HepG2 (cell line): ENCODE measurements around the gene CD3D. TPM values are rescaled to one million over a fixed set of nuclear protein-coding genes. Genes with fewer than 3 reads are reported as not detected.

Experiments
- ATAC-seq: fragments of 200-7000 bp; cut with Tn5 transposase; 3 replicates; pipeline ENCODE4 v1.9.1; 2020; ENCODE audit warnings: mild to moderate bottlenecking, moderate library complexity
- BruUV-seq: library from RNA; stranded (reverse); fragments of 400-500 nt; replicated peaks from 2 replicates; lab custom pipeline; 2021; lab: Mats Ljungman, UMichigan
- CTCF ChIA-PET: fragments of 300-600 bp; formaldehyde crosslinking; extraction: SDS; loops from one replicate; lab custom pipeline; 2021; ENCODE audit warnings: low total read pairs, inconsistent platforms, low intra/inter-chr PET ratio; lab: Yijun Ruan, JAX
- POLR2A ChIA-PET: fragments of 350-600 bp; sonication (Branson Sonifier 250); formaldehyde crosslinking; loops from one replicate; lab custom pipeline; 2020; ENCODE audit warnings: antibody characterized with exemption, inconsistent platforms; lab: Yijun Ruan, JAX
- DNase-seq: peaks from one replicate; pipeline ENCODE4 v3.0.0-alpha.2; 2015; ENCODE audit warnings: low spot score
- FAIRE-seq: peaks from 3 replicates; lab custom pipeline; 2011; peaks lifted over from hg19 to GRCh38; lab: Jason Lieb, UNC
- H2AFZ ChIP-seq: one replicate; pipeline ENCODE4 v1.6.1; 2011; ENCODE audit warnings: low read length, inconsistent platforms
- H3K27ac ChIP-seq: fragments of 300-600 bp; 3 replicates; pipeline ENCODE4 v1.8.0; 2011; ENCODE audit warnings: mixed run types, mild to moderate bottlenecking, mixed read lengths, low read length, inconsistent platforms; ENCODE audit not compliant: insufficient read depth; ENCODE audit errors: extremely low read length
- H3K27me3 ChIP-seq, 2 experiments: fragments of 200-600 bp in 1 of 2; 2 replicates in 1 of 2; 3 replicates in 1 of 2; pipeline versions ENCODE4 v1.6.0 to v1.8.0; 2011; ENCODE audit warnings: low read length in 2 of 2, mild to moderate bottlenecking in 2 of 2, moderate library complexity in 2 of 2, inconsistent platforms in 1 of 2; ENCODE audit not compliant: insufficient read depth in 2 of 2, control insufficient read depth in 1 of 2
- H3K36me3 ChIP-seq, 2 experiments: fragments of 200-600 bp in 1 of 2; replicated peaks in 1 of 2; 2 replicates in 1 of 2; 3 replicates in 1 of 2; pipeline versions ENCODE4 v1.5.1 to v1.8.0; 2011; ENCODE audit warnings: low read length in 2 of 2, inconsistent platforms in 1 of 2; ENCODE audit not compliant: insufficient read depth in 2 of 2, control insufficient read depth in 1 of 2
- H3K4me1 ChIP-seq: 2 replicates; pipeline ENCODE4 v1.5.1; 2012; ENCODE audit warnings: low read length, inconsistent platforms; ENCODE audit not compliant: insufficient read depth
- H3K4me2 ChIP-seq: 2 replicates; pipeline ENCODE4 v1.6.0; 2011; ENCODE audit warnings: low read depth, low read length, inconsistent platforms
- H3K4me3 ChIP-seq, 3 experiments: fragments of 200-600 bp in 1 of 3; sonication (generic), shearing (Covaris generic) in 1 of 3; replicated peaks in 1 of 3; 2 replicates each; pipeline ENCODE4 v1.5.1; 2011 to 2016; ENCODE audit warnings: low read length in 3 of 3, inconsistent platforms in 2 of 3, low read depth in 2 of 3, mild to moderate bottlenecking in 2 of 3, control low read depth in 1 of 3, mixed read lengths in 1 of 3; ENCODE audit not compliant: insufficient read depth in 1 of 3
- H3K79me2 ChIP-seq: one replicate; pipeline ENCODE4 v1.6.1; 2011; ENCODE audit warnings: low read length, inconsistent platforms; ENCODE audit not compliant: insufficient read depth
- H3K9ac ChIP-seq: 2 replicates; pipeline ENCODE4 v1.6.0; 2011; ENCODE audit warnings: mild to moderate bottlenecking, low read depth, low read length, inconsistent platforms; ENCODE audit not compliant: insufficient read depth
- H3K9me3 ChIP-seq: 2 replicates; pipeline ENCODE4 v1.5.1; 2012; ENCODE audit warnings: mild to moderate bottlenecking, low read length
- H4K20me1 ChIP-seq: 2 replicates; pipeline ENCODE4 v1.6.0; 2011; ENCODE audit warnings: inconsistent platforms, mild to moderate bottlenecking, low read length, moderate library complexity; ENCODE audit not compliant: insufficient read depth
- ATF7 ChIP-seq, 2 experiments: fragments of 450-650 bp in 1 of 2; sonication (generic) in 1 of 2; formaldehyde crosslinking in 1 of 2; IDR thresholded peaks; 2 replicates each; pipeline versions ENCODE4 v1.4.0 to v1.6.1; 2016 to 2020; ENCODE audit warnings: antibody characterized with exemption in 1 of 2, mild to moderate bottlenecking in 1 of 2, missing genetic modification reagents in 1 of 2
- FOXA1 ChIP-seq, 2 experiments: fragments of 450-650 bp in 1 of 2; sonication (generic) in 1 of 2; formaldehyde crosslinking in 1 of 2; IDR thresholded peaks; 2 replicates each; pipeline versions ENCODE4 v1.4.0 to v1.6.1; 2016 to 2020; ENCODE audit warnings: missing genetic modification reagents in 1 of 2
- HDAC1 ChIP-seq: sonication (generic); formaldehyde crosslinking; IDR thresholded peaks from 2 replicates; pipeline ENCODE4 v1.5.1; 2020; ENCODE audit warnings: mild to moderate bottlenecking, missing genetic modification reagents
- MAX ChIP-seq: IDR thresholded peaks from 2 replicates; pipeline ENCODE4 v1.6.1; 2012; ENCODE audit warnings: inconsistent platforms
- TAF15 ChIP-seq: fragments of 200-400 bp; formaldehyde crosslinking; IDR thresholded peaks from one replicate; pipeline ENCODE4 v1.6.1; 2018; ENCODE audit warnings: mild to moderate bottlenecking, low read depth, low read length; ENCODE audit not compliant: poor library complexity, severe bottlenecking
- XRCC5 ChIP-seq: fragments of 200-400 bp; formaldehyde crosslinking; optimal IDR thresholded peaks from 2 replicates; pipeline ENCODE3; 2017; ENCODE audit warnings: mild to moderate bottlenecking, low read length
- WGBS: methylation state at CpG from one replicate; pipeline ENCODE4 v1.1.6; 2017; ENCODE audit warnings: low lambda C conversion rate; 5-methylcytosine and 5-hydroxymethylcytosine counted together
- in situ Hi-C: cut with HindIII; loops from 2 replicates; pipeline ENCODE4 v1.10.0; 2017; ENCODE audit warnings: low pct_unique_long_range_greater_than_20kb; ENCODE audit not compliant: extremely low pct_ligation_motif_present
- intact Hi-C: fragments of 100-400 bp; cut with micrococcal nuclease; formaldehyde crosslinking; loops from one replicate; pipeline ENCODE4 v1.10.0; 2022; ENCODE audit not compliant: unreplicated experiment
- polyA plus RNA-seq, 8 experiments: library from polyadenylated mRNA; depleted of rRNA in 3 of 8; stranded (reverse) in 7 of 8; unstranded in 1 of 8; fragments of >200 nt; fragmentation: Illumina TruSeq in 4 of 8; extraction: Trizol in 4 of 8; gene quantifications; 2 replicates each; pipeline versions ENCODE4 v1.2.1 to v1.2.3, GENCODE V29; 2011 to 2016; ENCODE audit warnings: low read depth in 4 of 8, missing spikeins in 1 of 8, mixed read lengths in 1 of 8; ENCODE audit not compliant: insufficient read depth in 1 of 8
- total RNA-seq, 5 experiments: library from RNA; depleted of rRNA; stranded (reverse); fragments of >200 nt; fragmentation: Illumina TruSeq; extraction: Trizol; gene quantifications; 2 replicates each; pipeline ENCODE4 v1.2.3, GENCODE V29; 2016; ENCODE audit warnings: low read depth in 1 of 5
- TF ChIP-seq, protein P1 (sequence below): sonication (generic); formaldehyde crosslinking; IDR thresholded peaks from 2 replicates; pipeline ENCODE4 v1.5.1; 2020; ENCODE audit warnings: mild to moderate bottlenecking, missing genetic modification reagents, moderate library complexity

Gene CD3D
- total and polyA plus RNA-seq, 2 of the 13 experiments (the other 11 are each of a cell fraction or from before 2014, with no cell fraction given): 0.66 to 6.6 TPM

DNA sequence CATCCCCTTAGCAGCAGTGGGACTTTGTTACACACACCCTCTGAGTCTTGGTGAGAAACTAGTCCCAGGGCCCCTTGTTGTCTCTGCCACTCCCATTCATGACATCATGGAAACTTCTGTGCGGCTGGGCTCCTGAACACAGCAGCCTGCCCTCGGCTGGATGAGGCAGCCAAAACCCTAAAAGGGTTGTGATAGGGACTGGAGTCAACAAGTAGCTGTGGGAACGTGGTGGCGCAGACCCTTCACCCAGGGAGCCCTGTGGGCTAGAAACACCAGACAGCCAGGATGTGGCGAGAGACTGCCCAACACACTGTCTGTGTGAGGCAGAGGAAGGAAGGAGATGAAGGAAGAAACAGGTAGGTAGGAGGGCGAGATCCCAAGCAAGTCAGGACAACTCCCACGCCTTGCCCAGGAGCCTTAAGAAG is 3.9 kb downstream of the CD3D start:
- TF ChIP-seq ATF7 (IDR thresholded peaks at IDR 0.05) (no peak), ATF7 (CRISPR knock-in tag; IDR thresholded peaks at IDR 0.05) (peak; percentile 75), MAX (peak; percentile 26; the same call in 1 of the 2 replicates), FOXA1 (IDR thresholded peaks at IDR 0.05) (no peak), FOXA1 (CRISPR knock-in tag; IDR thresholded peaks at IDR 0.05) (peak; percentile 43; the same call in 1 of the 2 replicates), HDAC1 (CRISPR knock-in tag) (no peak), XRCC5 (peak; percentile 19), TAF15 (no peak)
- TF ChIP-seq, protein P1, sequence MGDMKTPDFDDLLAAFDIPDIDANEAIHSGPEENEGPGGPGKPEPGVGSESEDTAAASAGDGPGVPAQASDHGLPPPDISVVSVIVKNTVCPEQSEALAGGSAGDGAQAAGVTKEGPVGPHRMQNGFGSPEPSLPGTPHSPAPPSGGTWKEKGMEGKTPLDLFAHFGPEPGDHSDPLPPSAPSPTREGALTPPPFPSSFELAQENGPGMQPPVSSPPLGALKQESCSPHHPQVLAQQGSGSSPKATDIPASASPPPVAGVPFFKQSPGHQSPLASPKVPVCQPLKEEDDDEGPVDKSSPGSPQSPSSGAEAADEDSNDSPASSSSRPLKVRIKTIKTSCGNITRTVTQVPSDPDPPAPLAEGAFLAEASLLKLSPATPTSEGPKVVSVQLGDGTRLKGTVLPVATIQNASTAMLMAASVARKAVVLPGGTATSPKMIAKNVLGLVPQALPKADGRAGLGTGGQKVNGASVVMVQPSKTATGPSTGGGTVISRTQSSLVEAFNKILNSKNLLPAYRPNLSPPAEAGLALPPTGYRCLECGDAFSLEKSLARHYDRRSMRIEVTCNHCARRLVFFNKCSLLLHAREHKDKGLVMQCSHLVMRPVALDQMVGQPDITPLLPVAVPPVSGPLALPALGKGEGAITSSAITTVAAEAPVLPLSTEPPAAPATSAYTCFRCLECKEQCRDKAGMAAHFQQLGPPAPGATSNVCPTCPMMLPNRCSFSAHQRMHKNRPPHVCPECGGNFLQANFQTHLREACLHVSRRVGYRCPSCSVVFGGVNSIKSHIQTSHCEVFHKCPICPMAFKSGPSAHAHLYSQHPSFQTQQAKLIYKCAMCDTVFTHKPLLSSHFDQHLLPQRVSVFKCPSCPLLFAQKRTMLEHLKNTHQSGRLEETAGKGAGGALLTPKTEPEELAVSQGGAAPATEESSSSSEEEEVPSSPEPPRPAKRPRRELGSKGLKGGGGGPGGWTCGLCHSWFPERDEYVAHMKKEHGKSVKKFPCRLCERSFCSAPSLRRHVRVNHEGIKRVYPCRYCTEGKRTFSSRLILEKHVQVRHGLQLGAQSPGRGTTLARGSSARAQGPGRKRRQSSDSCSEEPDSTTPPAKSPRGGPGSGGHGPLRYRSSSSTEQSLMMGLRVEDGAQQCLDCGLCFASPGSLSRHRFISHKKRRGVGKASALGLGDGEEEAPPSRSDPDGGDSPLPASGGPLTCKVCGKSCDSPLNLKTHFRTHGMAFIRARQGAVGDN (CRISPR knock-in tag): peak; percentile 43
- in situ Hi-C loops: no loop called here
- peaks cover 3 to 19% of the 10 kb centered on the region in 2 experiments; a peak in 2 of 5 replicates for H3K27me3 ChIP-seq
- peak overlapping the region; percentile 44 for H3K4me2 ChIP-seq
- H3K9me3 ChIP-seq: no peaks in the 10 kb centered on the region
- H4K20me1 ChIP-seq: no peaks in the 10 kb centered on the region
- intact Hi-C loops: no loop called here
- peaks cover 34% of the 10 kb centered on the region for H3K4me1 ChIP-seq
- ATAC-seq: peak; percentile 61
- no TSS peak for BruUV-seq
- H3K36me3 ChIP-seq: no peaks in the 10 kb centered on the region
- H3K4me3 ChIP-seq: peak overlapping the region in 1 of 3 experiments; percentile 40; a peak in 1 of 6 replicates
- no peaks in the 10 kb centered on the region for H3K79me2 ChIP-seq
- H3K9ac ChIP-seq: no peak overlapping the region
- CTCF ChIA-PET: no interaction called here
- H2AFZ ChIP-seq: no peak overlapping the region
- 54% methylated on average over 5 of the region's 7 CpGs for WGBS
- FAIRE-seq: peak; percentile 48
- DNase-seq: peak; percentile 68
- H3K27ac ChIP-seq: no peak overlapping the region
- POLR2A ChIA-PET: no interaction called here
